HG02870 (cell line): Measurements from ENCODE around the gene YLPM1.

Experiments used
- ATAC-seq: cut with Tn5 transposase; IDR thresholded peaks from one replicate; pipeline ENCODE4 v1.9.1; 2021; ENCODE audit warnings: mild to moderate bottlenecking, moderate library complexity; ENCODE audit not compliant: unreplicated experiment

The YLPM1 gene

GRCh38 chr14:74867673-74868072 is 104.6 kb downstream of the YLPM1 start:
- no peak for ATAC-seq

GRCh38 chr14:74868739-74869138 is 105.6 kb downstream of the YLPM1 start:
- ATAC-seq: no peak

GRCh38 chr14:74871819-74872218 is 108.7 kb downstream of the YLPM1 start:
- no peak for ATAC-seq

- ATAC-seq: no peak
Measured at GRCh38 chr14:74875204-74875603, 112.1 kb downstream of the YLPM1 start.

GRCh38 chr14:74875941-74876913 is 113.1 kb downstream of the YLPM1 start, which contains the start of gene PROX2:
PROX2 (minus strand) TSS chr14:74876145; CDS start chr14:74863834, 12,311 bp downstream.
- no peak for ATAC-seq

DNA sequence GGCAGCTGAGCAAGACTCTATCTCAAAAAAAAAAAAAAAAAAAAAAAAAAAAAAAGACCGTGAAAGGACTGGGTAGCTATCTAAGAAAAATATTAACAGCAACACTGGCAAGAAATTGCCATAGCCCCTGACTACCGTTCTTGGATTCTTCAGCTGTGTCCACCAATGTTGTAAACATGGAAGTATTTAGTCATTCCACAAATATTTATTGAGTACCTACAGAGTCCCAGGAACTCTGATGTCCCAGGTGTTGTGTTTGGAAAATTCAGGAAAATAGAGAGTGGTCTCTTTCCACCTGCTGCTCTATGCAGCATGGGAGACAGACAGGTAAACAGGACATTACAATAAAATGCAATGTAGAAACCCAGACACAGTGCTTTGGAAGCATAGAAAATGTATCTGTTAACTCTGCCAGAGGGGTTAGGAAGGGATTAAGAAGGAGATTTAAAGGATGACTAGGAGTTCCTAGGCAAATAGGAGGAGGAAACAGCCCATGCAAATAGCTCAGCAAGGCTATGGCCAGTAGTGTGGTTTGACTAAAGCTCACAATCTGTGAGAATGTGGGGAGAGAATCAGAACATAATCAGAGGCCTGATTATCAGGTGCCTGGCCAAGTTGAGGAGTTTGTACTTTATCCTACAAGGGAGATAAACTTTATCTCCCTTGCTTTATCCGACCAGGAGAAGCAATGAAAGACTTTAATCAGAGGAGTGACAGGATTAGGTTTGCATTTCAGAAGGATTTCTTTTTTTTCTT is 116.5 kb downstream of the YLPM1 start:
- no peak for ATAC-seq

- peak; percentile 89 for ATAC-seq
Measured at GRCh38 chr14:74881431-74882102, 118.5 kb downstream of the YLPM1 start, which contains the start of gene DLST. DLST (plus strand) TSS chr14:74881916; CDS start chr14:74881954, 38 bp downstream.

GRCh38 chr14:74882103-74882920 is 119.2 kb downstream of the YLPM1 start:
- peak; percentile 28 for ATAC-seq
